H9 (cell line): ENCODE data around the gene SCN1B. TPM values are rescaled to one million over a fixed set of nuclear protein-coding genes. Genes with fewer than 3 reads are reported as not detected.

Source experiments
- DNase-seq: peaks from one replicate; pipeline ENCODE4 v3.0.0-alpha.2; 2017
- H2AFZ ChIP-seq: one replicate; pipeline ENCODE4 v1.6.1; 2013; ENCODE audit warnings: mild to moderate bottlenecking, low read length, control low read depth, moderate library complexity
- H2AK5ac ChIP-seq: 2 replicates; pipeline ENCODE4 v1.6.1; 2013; ENCODE audit warnings: low read length, control low read depth, mixed read lengths; ENCODE audit not compliant: insufficient read length
- H2BK120ac ChIP-seq: one replicate; pipeline ENCODE4 v1.6.1; 2013; ENCODE audit warnings: low read depth, mild to moderate bottlenecking, low read length, control low read depth, inconsistent platforms; ENCODE audit not compliant: poor library complexity, severe bottlenecking
- H2BK12ac ChIP-seq: 2 replicates; pipeline ENCODE4 v1.6.1; 2013; ENCODE audit warnings: low read length, control low read depth, mixed read lengths, low read depth; ENCODE audit not compliant: insufficient read length
- H2BK15ac ChIP-seq: 2 replicates; pipeline ENCODE4 v1.6.1; 2013; ENCODE audit warnings: low read depth, low read length, control low read depth
- H2BK20ac ChIP-seq: one replicate; pipeline ENCODE4 v1.6.1; 2013; ENCODE audit warnings: low read depth, mild to moderate bottlenecking, low read length, control low read depth, inconsistent platforms; ENCODE audit not compliant: poor library complexity, severe bottlenecking
- H2BK5ac ChIP-seq: 2 replicates; pipeline ENCODE4 v1.6.1; 2013; ENCODE audit warnings: low read length, control low read depth, mixed read lengths; ENCODE audit not compliant: insufficient read length
- H3K14ac ChIP-seq: 2 replicates; pipeline ENCODE4 v1.6.1; 2013; ENCODE audit warnings: low read length, control low read depth; ENCODE audit not compliant: insufficient read depth
- H3K18ac ChIP-seq: 2 replicates; pipeline ENCODE4 v1.6.1; 2013; ENCODE audit warnings: low read depth, mild to moderate bottlenecking, mixed read lengths, low read length, control low read depth; ENCODE audit not compliant: insufficient read length
- H3K23ac ChIP-seq: 2 replicates; pipeline ENCODE4 v1.6.1; 2013; ENCODE audit warnings: low read length, control low read depth, mixed read lengths, low read depth; ENCODE audit not compliant: insufficient read length
- H3K23me2 ChIP-seq: 2 replicates; pipeline ENCODE4 v1.6.1; 2013; ENCODE audit warnings: low read depth, mild to moderate bottlenecking, mixed read lengths, low read length, control low read depth; ENCODE audit not compliant: insufficient read length, poor library complexity, severe bottlenecking
- H3K27ac ChIP-seq: 2 replicates; pipeline ENCODE4 v1.5.1; 2013; ENCODE audit warnings: low read length, control low read depth, mixed read lengths, low read depth; ENCODE audit not compliant: insufficient read length
- H3K27me3 ChIP-seq: 2 replicates; pipeline ENCODE4 v1.6.1; 2013; ENCODE audit warnings: low read length, control low read depth, inconsistent platforms; ENCODE audit not compliant: insufficient read depth
- H3K4ac ChIP-seq: 2 replicates; pipeline ENCODE4 v1.6.1; 2013; ENCODE audit warnings: low read depth, mild to moderate bottlenecking, control low read depth, inconsistent platforms, low read length, moderate library complexity
- H3K4me1 ChIP-seq: 2 replicates; pipeline ENCODE4 v1.6.1; 2013; ENCODE audit warnings: low read length, control low read depth, inconsistent platforms; ENCODE audit not compliant: insufficient read depth
- H3K4me2 ChIP-seq: 2 replicates; pipeline ENCODE4 v1.6.1; 2013; ENCODE audit warnings: low read length, control low read depth, mixed read lengths; ENCODE audit not compliant: insufficient read length, insufficient read depth
- H3K56ac ChIP-seq: 2 replicates; pipeline ENCODE4 v1.6.1; 2013; ENCODE audit warnings: low read depth, mild to moderate bottlenecking, mixed read lengths, low read length, control low read depth; ENCODE audit not compliant: insufficient read length
- H3K79me1 ChIP-seq: 2 replicates; pipeline ENCODE4 v1.6.1; 2013; ENCODE audit warnings: low read depth, mild to moderate bottlenecking, moderate library complexity, low read length, control low read depth, inconsistent platforms; ENCODE audit not compliant: insufficient read depth, poor library complexity, severe bottlenecking
- H3K79me2 ChIP-seq: 2 replicates; pipeline ENCODE4 v1.6.1; 2013; ENCODE audit warnings: low read length, control low read depth, inconsistent platforms; ENCODE audit not compliant: insufficient read depth
- H3K9ac ChIP-seq: 2 replicates; pipeline ENCODE4 v1.6.1; 2013; ENCODE audit warnings: low read length, control low read depth, mixed read lengths; ENCODE audit not compliant: insufficient read length; ENCODE audit errors: extremely low read depth
- H3K9me3 ChIP-seq: one replicate; pipeline ENCODE4 v1.6.1; 2013; ENCODE audit warnings: low read depth, low read length, inconsistent platforms; ENCODE audit not compliant: control insufficient read depth
- H3T11ph ChIP-seq: one replicate; pipeline ENCODE4 v1.6.1; 2013; ENCODE audit warnings: mild to moderate bottlenecking, low read length, control low read depth, inconsistent platforms
- H4K20me1 ChIP-seq: one replicate; pipeline ENCODE4 v1.6.1; 2013; ENCODE audit not compliant: control insufficient read depth, insufficient read length, insufficient read depth
- H4K5ac ChIP-seq: 2 replicates; pipeline ENCODE4 v1.6.1; 2013; ENCODE audit warnings: low read depth, mild to moderate bottlenecking, mixed read lengths, low read length, control low read depth; ENCODE audit not compliant: insufficient read length
- H4K8ac ChIP-seq: replicated peaks from 2 replicates; pipeline ENCODE4 v1.6.1; 2013; ENCODE audit warnings: low read length, control low read depth, mixed read lengths, low read depth; ENCODE audit not compliant: insufficient read length
- H4K91ac ChIP-seq: 2 replicates; pipeline ENCODE4 v1.6.1; 2013; ENCODE audit warnings: low read depth, mild to moderate bottlenecking, moderate library complexity, mixed read lengths, low read length, control low read depth; ENCODE audit not compliant: insufficient read length
- H3K27ac Mint-ChIP-seq, 3 experiments: 2 replicates in 2 of 3; 3 replicates in 1 of 3; pipeline ENCODE4 v1.8.0; 2020 to 2021; ENCODE audit warnings: mixed read lengths in 3 of 3, mild to moderate bottlenecking in 1 of 3, moderate library complexity in 1 of 3
- H3K27me3 Mint-ChIP-seq: 2 replicates; pipeline ENCODE4 v1.8.0; 2021; ENCODE audit warnings: low read depth, mild to moderate bottlenecking, moderate library complexity, mixed read lengths
- H3K36me3 Mint-ChIP-seq, 3 experiments: 2 replicates in 2 of 3; 3 replicates in 1 of 3; pipeline ENCODE4 v1.8.0; 2020 to 2021; ENCODE audit warnings: low read depth in 3 of 3, mixed read lengths in 3 of 3; ENCODE audit not compliant: insufficient read depth in 1 of 3
- H3K4me1 Mint-ChIP-seq, 2 experiments: 2 replicates each; pipeline ENCODE4 v1.8.0; 2020; ENCODE audit warnings: mixed read lengths in 2 of 2
- H3K4me3 Mint-ChIP-seq, 2 experiments: 2 replicates in 1 of 2; 3 replicates in 1 of 2; pipeline ENCODE4 v1.8.0; 2020 to 2021; ENCODE audit warnings: mild to moderate bottlenecking in 2 of 2, mixed read lengths in 2 of 2, moderate library complexity in 1 of 2
- H3K9me3 Mint-ChIP-seq, 2 experiments: 2 replicates in 1 of 2; 3 replicates in 1 of 2; pipeline ENCODE4 v1.8.0; 2020; ENCODE audit warnings: mild to moderate bottlenecking in 2 of 2, mixed read lengths in 2 of 2, moderate library complexity in 1 of 2
- WGBS: extraction: QIAGEN DNeasy Blood & Tissue Kit; methylation state at CpG from one replicate; pipeline ENCODE4 v1.1.7; 2013; ENCODE audit warnings: missing lambda C conversion rate, low lambda C conversion rate, mixed read lengths; ENCODE audit not compliant: insufficient read length; ENCODE audit errors: extremely low coverage; 5-methylcytosine and 5-hydroxymethylcytosine counted together
- total RNA-seq: library from RNA; stranded (reverse); gene quantifications from 2 replicates; pipeline ENCODE4 v1.2.1, GENCODE V29; 2021
- TF ChIP-seq, protein P1 (sequence below): fragments of 200-600 bp; sonication (generic); conservative IDR thresholded peaks from 3 replicates; pipeline ENCODE4 v1.8.0; 2021; ENCODE audit warnings: antibody characterized with exemption, mild to moderate bottlenecking

The SCN1B gene
- total RNA-seq, 1 experiment from 2014 or later: 3.8 TPM

DNA sequence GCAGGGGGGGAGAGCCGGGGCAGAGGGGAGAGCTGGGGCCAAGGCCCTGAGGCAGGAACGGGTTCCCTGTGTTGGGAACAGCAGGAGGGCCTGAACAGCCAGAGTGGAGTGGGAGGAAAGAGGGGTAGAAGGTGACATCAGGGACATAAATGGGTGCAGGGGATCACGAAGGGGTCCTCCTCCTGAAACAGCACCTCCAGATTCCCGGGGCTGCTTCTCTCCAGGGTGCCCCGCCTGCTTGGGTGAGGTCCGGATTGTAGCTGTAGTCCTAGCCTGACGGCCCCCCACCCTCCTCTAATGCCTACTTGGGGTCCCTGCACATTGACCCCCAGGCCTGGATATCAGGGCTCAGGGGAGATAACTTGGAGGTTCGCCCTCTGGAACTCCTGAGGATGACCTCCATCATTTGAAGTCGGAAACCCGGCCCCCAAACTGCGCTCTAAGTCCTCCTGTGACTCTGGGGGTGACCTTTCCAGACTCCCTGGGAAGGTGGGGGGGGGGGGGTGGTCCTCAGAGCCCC, 473 bp upstream of the SCN1B start:
- Histone ChIP-seq H2AK5ac (no peak overlapping the region), H4K20me1 (no peaks in the 10 kb centered on the region), H3K18ac (no peak overlapping the region), H3K14ac (no peak overlapping the region), H3K9ac (no peak overlapping the region), H2AFZ (no peak overlapping the region), H3K27me3 (peaks cover 11% of the 10 kb centered on the region; the same call in 1 of the 2 replicates), H3K56ac (no peak overlapping the region), H3T11ph (no peak overlapping the region), H3K4me2 (peak overlapping the region; percentile 1), H4K8ac (no peak overlapping the region), H2BK120ac (no peak overlapping the region), H3K23ac (no peak overlapping the region), H3K27ac (no peak overlapping the region), H3K4me1 (no peaks in the 10 kb centered on the region), H3K79me2 (no peaks in the 10 kb centered on the region), H2BK20ac (no peak overlapping the region), H3K9me3 (no peaks in the 10 kb centered on the region), H3K23me2 (peaks cover 8% of the 10 kb centered on the region), H3K79me1 (no peaks in the 10 kb centered on the region), H2BK15ac (no peak overlapping the region), H4K91ac (no peak overlapping the region), H4K5ac (no peak overlapping the region), H2BK12ac (no peak overlapping the region), H2BK5ac (no peak overlapping the region), H3K4ac (no peak overlapping the region)
- H3K4me3 Mint-ChIP-seq: peak overlapping the region; percentile 47 to 73
- no CpG with 5 or more reads among the region's 11 CpGs for WGBS
- peak; percentile 52 for DNase-seq
- H3K27me3 Mint-ChIP-seq: peaks cover 54% of the 10 kb centered on the region
- peaks cover 17 to 48% (median 35%) of the 10 kb centered on the region in 3 experiments; a peak in 6 of 7 replicates for H3K36me3 Mint-ChIP-seq
- H3K9me3 Mint-ChIP-seq: no peaks in the 10 kb centered on the region; a peak in 1 of 5 replicates
- peaks cover 15 to 17% of the 10 kb centered on the region in 2 experiments for H3K4me1 Mint-ChIP-seq
- TF ChIP-seq, protein P1, sequence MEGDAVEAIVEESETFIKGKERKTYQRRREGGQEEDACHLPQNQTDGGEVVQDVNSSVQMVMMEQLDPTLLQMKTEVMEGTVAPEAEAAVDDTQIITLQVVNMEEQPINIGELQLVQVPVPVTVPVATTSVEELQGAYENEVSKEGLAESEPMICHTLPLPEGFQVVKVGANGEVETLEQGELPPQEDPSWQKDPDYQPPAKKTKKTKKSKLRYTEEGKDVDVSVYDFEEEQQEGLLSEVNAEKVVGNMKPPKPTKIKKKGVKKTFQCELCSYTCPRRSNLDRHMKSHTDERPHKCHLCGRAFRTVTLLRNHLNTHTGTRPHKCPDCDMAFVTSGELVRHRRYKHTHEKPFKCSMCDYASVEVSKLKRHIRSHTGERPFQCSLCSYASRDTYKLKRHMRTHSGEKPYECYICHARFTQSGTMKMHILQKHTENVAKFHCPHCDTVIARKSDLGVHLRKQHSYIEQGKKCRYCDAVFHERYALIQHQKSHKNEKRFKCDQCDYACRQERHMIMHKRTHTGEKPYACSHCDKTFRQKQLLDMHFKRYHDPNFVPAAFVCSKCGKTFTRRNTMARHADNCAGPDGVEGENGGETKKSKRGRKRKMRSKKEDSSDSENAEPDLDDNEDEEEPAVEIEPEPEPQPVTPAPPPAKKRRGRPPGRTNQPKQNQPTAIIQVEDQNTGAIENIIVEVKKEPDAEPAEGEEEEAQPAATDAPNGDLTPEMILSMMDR: no peak
- H3K27ac Mint-ChIP-seq: no peak overlapping the region
